ENCODE results near the gene G0S2. TPM values are rescaled to one million over a fixed set of nuclear protein-coding genes. Genes with fewer than 3 reads are reported as not detected.

Gene G0S2
- total RNA-seq, 1 donor from 2014 or later: 5.9 TPM

- no peaks in the 10 kb centered on the region for H3K36me3 Mint-ChIP-seq (ENCODE audit: low read depth, unreplicated experiment)
- Histone ChIP-seq H4K20me1 (ENCODE audit: insufficient read depth, low read length) (no peaks in the 10 kb centered on the region), H3K9me3 (ENCODE audit: insufficient read depth, low read depth, low read length) (no peaks in the 10 kb centered on the region), H3K27me3 (ENCODE audit: insufficient read depth, low read length) (no peaks in the 10 kb centered on the region), H3K4me3 (ENCODE audit: insufficient read depth, low read depth, low read length) (no peak overlapping the region), H3K79me2 (ENCODE audit: insufficient read depth, low read length) (no peaks in the 10 kb centered on the region), H3K4me2 (ENCODE audit: low read length) (no peak overlapping the region), H3K27ac (ENCODE audit: low read depth, low read length) (no peak overlapping the region), H3K9ac (ENCODE audit: low read length) (no peak overlapping the region), H3K4me1 (ENCODE audit: insufficient read depth, low read length) (peaks cover 53% of the 10 kb centered on the region), H2AFZ (ENCODE audit: low read depth, low read length) (no peak overlapping the region), H3K36me3 (ENCODE audit: insufficient read depth, low read length) (no peaks in the 10 kb centered on the region)
- TF ChIP-seq CTCF (IDR thresholded peaks at IDR 0.05; ENCODE audit: insufficient read depth, low read depth, low read length) (no peak), EZH2 (IDR thresholded peaks at IDR 0.05; ENCODE audit: insufficient read depth, low read length) (no peak)
- peaks cover 11% of the 10 kb centered on the region for H3K27me3 Mint-ChIP-seq (ENCODE audit: low read depth, unreplicated experiment)
- no peak for FAIRE-seq
- H3K4me1 Mint-ChIP-seq (ENCODE audit: low read depth, unreplicated experiment): peaks cover 41% of the 10 kb centered on the region
- no peak overlapping the region for H3K27ac Mint-ChIP-seq (ENCODE audit: unreplicated experiment)
- DNase-seq (ENCODE audit: low read depth): no peak
- no peaks in the 10 kb centered on the region for H3K9me3 Mint-ChIP-seq (ENCODE audit: unreplicated experiment)
- H3K4me3 Mint-ChIP-seq (ENCODE audit: unreplicated experiment): no peak overlapping the region
These were observed 21.3 kb upstream of the G0S2 start for GRCh38 chr1:209653915-209654351.

DNA sequence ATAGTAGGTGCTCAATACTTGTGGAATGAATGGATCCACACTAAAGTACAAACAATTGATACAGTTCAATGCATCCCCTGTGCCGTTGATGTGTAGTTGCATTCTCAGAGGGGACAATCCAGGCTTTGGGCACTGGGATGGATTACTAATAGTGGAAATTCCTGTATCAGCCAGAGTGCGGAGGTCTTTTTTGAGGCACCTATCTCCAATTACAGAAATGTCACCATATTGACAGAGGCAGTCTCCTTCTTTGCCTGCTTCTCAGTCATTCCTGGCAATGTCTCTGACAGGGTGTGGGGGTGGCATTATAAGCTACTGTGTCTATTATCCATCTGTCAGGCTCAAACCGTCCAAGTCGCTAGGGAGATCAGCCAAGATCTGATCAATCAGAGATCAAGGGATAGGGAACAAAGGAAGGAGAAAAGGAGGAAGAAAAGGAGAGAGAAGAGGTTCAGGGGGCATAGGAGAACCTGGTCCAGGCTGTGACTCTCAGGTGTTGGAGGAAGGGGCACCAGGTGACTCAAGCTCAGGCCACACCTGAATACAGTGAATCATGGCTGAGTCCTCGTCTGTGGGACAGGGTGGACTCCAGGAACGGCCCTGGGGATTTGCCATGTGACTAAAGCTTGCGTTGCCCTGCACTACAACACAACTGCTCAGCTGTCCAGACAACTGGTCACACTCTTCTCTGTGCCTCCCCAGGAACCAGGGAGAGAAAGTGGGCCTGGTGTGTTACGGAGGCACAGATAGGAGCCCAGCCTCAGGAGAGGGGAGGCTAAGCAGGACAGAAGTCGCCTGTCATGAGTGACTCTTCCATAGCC lies 19.6 kb upstream of the G0S2 start:
- Histone ChIP-seq H3K27ac (ENCODE audit: low read depth, low read length) (no peak overlapping the region), H3K4me1 (ENCODE audit: insufficient read depth, low read length) (peaks cover 37% of the 10 kb centered on the region), H3K4me3 (ENCODE audit: insufficient read depth, low read depth, low read length) (no peak overlapping the region), H3K9ac (ENCODE audit: low read length) (no peak overlapping the region), H3K9me3 (ENCODE audit: insufficient read depth, low read depth, low read length) (no peaks in the 10 kb centered on the region), H2AFZ (ENCODE audit: low read depth, low read length) (no peak overlapping the region), H4K20me1 (ENCODE audit: insufficient read depth, low read length) (no peaks in the 10 kb centered on the region), H3K27me3 (ENCODE audit: insufficient read depth, low read length) (no peaks in the 10 kb centered on the region), H3K36me3 (ENCODE audit: insufficient read depth, low read length) (no peaks in the 10 kb centered on the region), H3K79me2 (ENCODE audit: insufficient read depth, low read length) (no peaks in the 10 kb centered on the region), H3K4me2 (ENCODE audit: low read length) (no peak overlapping the region)
- H3K27me3 Mint-ChIP-seq (ENCODE audit: low read depth, unreplicated experiment): peaks cover 11% of the 10 kb centered on the region
- H3K4me1 Mint-ChIP-seq (ENCODE audit: low read depth, unreplicated experiment): peaks cover 33% of the 10 kb centered on the region
- TF ChIP-seq EZH2 (IDR thresholded peaks at IDR 0.05; ENCODE audit: insufficient read depth, low read length) (no peak), CTCF (IDR thresholded peaks at IDR 0.05; ENCODE audit: insufficient read depth, low read depth, low read length) (no peak)
- peak overlapping the region; percentile 45 for H3K27ac Mint-ChIP-seq (ENCODE audit: unreplicated experiment)
- FAIRE-seq (no peak), DNase-seq (ENCODE audit: low read depth) (no peak)
- no peaks in the 10 kb centered on the region for H3K9me3 Mint-ChIP-seq (ENCODE audit: unreplicated experiment)
- no peak overlapping the region for H3K4me3 Mint-ChIP-seq (ENCODE audit: unreplicated experiment)
- H3K36me3 Mint-ChIP-seq (ENCODE audit: low read depth, unreplicated experiment): no peaks in the 10 kb centered on the region
